GM10266 (cell line): ENCODE data around the gene DYRK1A.

Source experiments
- DNase-seq: peaks from one replicate; pipeline ENCODE4 v3.0.0; 2012; ENCODE audit errors: extremely low spot score
- TF ChIP-seq, protein P1 (sequence below): IDR thresholded peaks from 2 replicates; pipeline ENCODE4 v1.5.1; 2012; ENCODE audit warnings: mild to moderate bottlenecking, low read depth; ENCODE audit not compliant: control insufficient read depth, insufficient read depth; ENCODE audit errors: missing control alignments

DYRK1A gene

DNA sequence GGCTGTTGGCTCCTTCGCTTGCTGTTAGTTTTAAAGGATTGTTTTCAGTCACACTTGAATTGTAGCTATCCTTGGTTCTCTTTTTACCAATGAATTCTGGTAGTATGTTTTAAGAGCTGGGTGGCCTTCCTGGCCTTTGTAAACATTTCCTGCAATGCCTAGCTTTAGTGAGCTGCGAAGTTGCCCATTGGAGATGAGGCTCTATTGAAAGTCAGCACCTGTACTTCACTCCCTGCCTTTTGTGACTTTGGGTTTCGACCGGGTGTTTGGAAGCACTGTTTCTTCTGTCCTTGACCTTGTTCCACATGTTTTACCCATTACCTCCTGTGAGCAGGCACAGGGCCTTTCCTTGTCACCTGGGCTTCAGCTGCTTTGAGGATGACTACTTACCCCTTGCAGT is 64.7 kb downstream of the DYRK1A start:
- TF ChIP-seq, protein P1, sequence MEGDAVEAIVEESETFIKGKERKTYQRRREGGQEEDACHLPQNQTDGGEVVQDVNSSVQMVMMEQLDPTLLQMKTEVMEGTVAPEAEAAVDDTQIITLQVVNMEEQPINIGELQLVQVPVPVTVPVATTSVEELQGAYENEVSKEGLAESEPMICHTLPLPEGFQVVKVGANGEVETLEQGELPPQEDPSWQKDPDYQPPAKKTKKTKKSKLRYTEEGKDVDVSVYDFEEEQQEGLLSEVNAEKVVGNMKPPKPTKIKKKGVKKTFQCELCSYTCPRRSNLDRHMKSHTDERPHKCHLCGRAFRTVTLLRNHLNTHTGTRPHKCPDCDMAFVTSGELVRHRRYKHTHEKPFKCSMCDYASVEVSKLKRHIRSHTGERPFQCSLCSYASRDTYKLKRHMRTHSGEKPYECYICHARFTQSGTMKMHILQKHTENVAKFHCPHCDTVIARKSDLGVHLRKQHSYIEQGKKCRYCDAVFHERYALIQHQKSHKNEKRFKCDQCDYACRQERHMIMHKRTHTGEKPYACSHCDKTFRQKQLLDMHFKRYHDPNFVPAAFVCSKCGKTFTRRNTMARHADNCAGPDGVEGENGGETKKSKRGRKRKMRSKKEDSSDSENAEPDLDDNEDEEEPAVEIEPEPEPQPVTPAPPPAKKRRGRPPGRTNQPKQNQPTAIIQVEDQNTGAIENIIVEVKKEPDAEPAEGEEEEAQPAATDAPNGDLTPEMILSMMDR = no peak
- no peak for DNase-seq

DNA sequence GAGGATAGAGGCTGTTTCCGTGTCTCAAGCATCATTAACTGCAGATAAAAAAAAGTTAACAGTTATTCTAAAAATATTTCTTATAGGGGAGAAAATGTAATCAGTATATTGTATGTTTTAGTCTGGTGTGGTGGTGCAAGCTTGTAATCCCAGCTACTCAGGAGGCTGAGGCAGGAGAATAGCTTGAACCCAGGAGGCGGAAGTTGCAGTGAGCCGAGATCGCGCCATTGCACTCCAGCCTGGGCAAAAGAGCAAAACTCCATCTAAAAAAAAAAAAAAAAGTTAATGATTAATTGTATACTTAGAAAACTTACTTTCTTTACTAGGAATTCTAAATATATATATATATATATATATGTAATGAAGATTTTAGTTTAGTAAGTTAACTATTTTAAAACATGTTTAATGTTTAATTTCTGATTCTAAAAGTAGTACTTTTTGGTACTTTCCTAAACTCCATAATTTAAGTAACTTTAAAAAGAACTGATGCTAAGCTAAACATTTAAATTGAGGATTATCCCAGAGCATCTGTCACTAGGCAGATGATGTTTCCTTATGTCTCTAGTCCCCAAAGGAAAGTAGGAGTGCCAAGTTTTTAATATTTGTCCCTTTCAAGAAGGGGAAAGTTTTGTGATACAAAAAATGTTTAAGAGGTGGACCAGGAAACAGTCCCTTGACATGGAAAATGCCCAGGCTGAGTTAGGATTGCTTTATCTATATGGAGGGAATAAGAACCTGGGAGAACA is 66.3 kb downstream of the DYRK1A start:
- DNase-seq = no peak
- TF ChIP-seq, protein P1 = no peak

DNA sequence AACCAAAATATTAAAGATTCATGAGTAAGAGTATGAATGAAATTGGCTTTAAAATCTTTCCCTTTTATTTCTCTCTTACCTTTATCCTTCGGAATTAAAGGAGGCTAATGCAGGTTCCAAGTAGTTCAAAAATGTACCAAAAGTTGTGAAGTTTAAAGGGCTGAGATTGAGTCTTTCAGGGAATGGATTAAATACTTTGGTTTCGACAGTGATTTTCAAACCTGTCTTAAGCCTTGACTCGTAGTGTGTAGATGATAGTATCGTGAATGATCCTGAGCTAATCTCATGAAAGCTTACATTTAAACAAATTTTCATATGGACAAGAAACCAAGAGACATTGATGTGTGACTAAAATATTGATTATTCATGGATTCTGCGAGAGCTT is 66.9 kb downstream of the DYRK1A start:
- DNase-seq = no peak

DNA sequence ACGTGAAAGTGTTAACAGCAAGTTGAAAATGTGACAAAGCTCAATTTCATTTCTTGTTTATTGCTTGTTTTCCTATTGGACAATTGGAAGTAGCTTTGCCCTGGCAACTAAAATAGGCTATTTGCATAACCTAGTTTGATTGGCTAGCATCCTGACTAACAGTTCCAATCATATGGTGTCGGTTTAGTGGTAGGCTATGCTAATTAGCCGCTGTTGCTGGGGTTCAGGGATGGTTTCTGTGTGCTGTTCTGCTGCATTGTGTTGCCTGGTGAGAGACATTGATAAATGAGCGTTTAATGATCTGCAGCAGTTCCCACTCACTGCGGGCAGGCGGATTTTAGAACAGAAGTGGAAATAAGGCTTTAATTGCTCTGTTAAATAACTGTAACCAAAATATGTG is 68.5 kb downstream of the DYRK1A start:
- DNase-seq = no peak
- TF ChIP-seq, protein P1 = no peak

More for the DNA sequence above, 66.9 kb downstream of the DYRK1A start:
- TF ChIP-seq, protein P1 = no peak

DNA sequence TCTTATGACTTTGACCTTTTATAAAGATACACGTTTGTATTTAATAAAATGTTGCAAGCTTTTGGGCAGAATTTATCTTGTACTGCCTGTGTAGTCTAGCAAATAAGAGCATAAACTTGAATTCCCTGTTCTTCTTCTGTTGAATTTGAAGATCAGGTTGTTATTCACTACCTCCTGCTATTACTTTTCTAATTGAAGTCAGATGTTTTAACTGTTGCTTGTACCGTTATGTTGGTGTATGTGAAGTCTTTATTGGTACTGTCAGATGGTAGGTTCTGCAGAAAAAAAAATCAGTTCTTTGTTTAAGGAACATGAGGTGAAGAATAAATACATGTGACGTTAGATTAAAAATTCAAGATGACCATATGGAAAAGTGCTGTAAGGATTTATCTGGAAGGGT is 69.1 kb downstream of the DYRK1A start:
- DNase-seq = no peak
- TF ChIP-seq, protein P1 = no peak

DNA sequence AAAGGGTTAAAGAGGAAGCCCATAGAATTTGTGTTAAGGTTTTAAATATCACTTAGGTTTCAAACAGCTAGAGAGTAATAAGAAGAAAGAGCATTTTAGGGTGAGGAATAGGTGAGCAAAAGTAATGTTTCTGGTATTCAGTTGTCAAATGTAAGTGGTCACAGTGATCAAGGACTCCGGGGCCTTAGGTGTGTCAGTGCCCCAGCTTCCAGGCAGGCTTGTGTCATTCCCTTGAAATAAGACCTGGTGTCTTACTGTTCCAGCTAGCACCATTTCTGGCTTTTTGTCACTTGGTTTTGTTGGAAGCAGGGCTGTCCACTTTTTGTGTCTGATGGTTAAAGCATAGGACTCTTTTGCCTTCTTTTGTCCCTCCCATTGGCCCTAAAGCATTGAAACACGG is 69.6 kb downstream of the DYRK1A start:
- no peak for DNase-seq

More for the DNA sequence above, 69.6 kb downstream of the DYRK1A start:
- TF ChIP-seq, protein P1 = no peak
